IPS-18c (cell line): Measurements from ENCODE around the gene TLE6.
A peak's percentile ranks its signal among the peaks of the same experiment; 100 is the strongest.

Experiments used
- H3K4me3 ChIP-seq: 2 replicates; pipeline ENCODE4 v1.7.0; 2013; ENCODE audit warnings: low read depth, mild to moderate bottlenecking, low read length, moderate library complexity; ENCODE audit not compliant: insufficient read depth
- H3K9me3 ChIP-seq: one replicate; pipeline ENCODE4 v1.6.1; 2013; ENCODE audit warnings: mild to moderate bottlenecking, low read length, moderate library complexity; ENCODE audit not compliant: control insufficient read depth, insufficient read depth

TLE6 gene

GRCh38 chr19:2967972-2968371, 9.4 kb upstream of the TLE6 start:
- Histone ChIP-seq H3K9me3 (no peaks in the 10 kb centered on the region), H3K4me3 (no peak overlapping the region)

- no peak overlapping the region for H3K4me3 ChIP-seq
Observed at GRCh38 chr19:2969104-2969504, 8.3 kb upstream of the TLE6 start.

GRCh38 chr19:2970201-2970835, 7.0 kb upstream of the TLE6 start:
- H3K9me3 ChIP-seq = no peaks in the 10 kb centered on the region
- no peak overlapping the region for H3K4me3 ChIP-seq

More at GRCh38 chr19:2969104-2969504, 8.3 kb upstream of the TLE6 start:
- H3K9me3 ChIP-seq = no peaks in the 10 kb centered on the region

GRCh38 chr19:2973229-2973628, 4.1 kb upstream of the TLE6 start:
- no peaks in the 10 kb centered on the region for H3K9me3 ChIP-seq
- H3K4me3 ChIP-seq = no peak overlapping the region

- H3K4me3 ChIP-seq = no peak overlapping the region
- H3K9me3 ChIP-seq = no peaks in the 10 kb centered on the region
Observed at GRCh38 chr19:2974342-2975041, 2.9 kb upstream of the TLE6 start.

- Histone ChIP-seq H3K9me3 (no peaks in the 10 kb centered on the region), H3K4me3 (peak overlapping the region; percentile 55; the same call in 1 of the 2 replicates)
Observed at GRCh38 chr19:2976609-2977000, 759 bp upstream of the TLE6 start.

- Histone ChIP-seq H3K9me3 (no peaks in the 10 kb centered on the region), H3K4me3 (peak overlapping the region; percentile 34)
Observed at GRCh38 chr19:2977746-2978138, 378 bp downstream of the TLE6 start.

GRCh38 chr19:2978166-2978767, 903 bp downstream of the TLE6 start:
- Histone ChIP-seq H3K4me3 (peak overlapping the region; percentile 34), H3K9me3 (no peaks in the 10 kb centered on the region)

GRCh38 chr19:2978772-2979171, 1.4 kb downstream of the TLE6 start:
- H3K4me3 ChIP-seq = no peak overlapping the region
- no peaks in the 10 kb centered on the region for H3K9me3 ChIP-seq

GRCh38 chr19:2981898-2982297, 4.5 kb downstream of the TLE6 start:
- Histone ChIP-seq H3K4me3 (no peak overlapping the region), H3K9me3 (peaks cover under 1% of the 10 kb centered on the region)

GRCh38 chr19:2982561-2982960, 5.2 kb downstream of the TLE6 start:
- H3K4me3 ChIP-seq = no peak overlapping the region
- H3K9me3 ChIP-seq = peaks cover 2% of the 10 kb centered on the region

GRCh38 chr19:2982983-2983350, 5.6 kb downstream of the TLE6 start:
- Histone ChIP-seq H3K4me3 (no peak overlapping the region), H3K9me3 (peaks cover 2% of the 10 kb centered on the region)

GRCh38 chr19:2983351-2984214, 6.2 kb downstream of the TLE6 start:
- Histone ChIP-seq H3K9me3 (peaks cover 2% of the 10 kb centered on the region), H3K4me3 (no peak overlapping the region)

- peaks cover 2% of the 10 kb centered on the region for H3K9me3 ChIP-seq
- H3K4me3 ChIP-seq = no peak overlapping the region
Observed at GRCh38 chr19:2984215-2984528, 6.8 kb downstream of the TLE6 start.

GRCh38 chr19:2986951-2987524, 9.7 kb downstream of the TLE6 start:
- Histone ChIP-seq H3K9me3 (peaks cover 2% of the 10 kb centered on the region), H3K4me3 (peak overlapping the region; percentile 24)

- Histone ChIP-seq H3K9me3 (peaks cover 2% of the 10 kb centered on the region), H3K4me3 (no peak overlapping the region)
Observed at GRCh38 chr19:2987797-2988196, 10.4 kb downstream of the TLE6 start.

- peaks cover 2% of the 10 kb centered on the region for H3K9me3 ChIP-seq
Observed at GRCh38 chr19:2988568-2988967, 11.2 kb downstream of the TLE6 start.

More at GRCh38 chr19:2988568-2988967, 11.2 kb downstream of the TLE6 start:
- no peak overlapping the region for H3K4me3 ChIP-seq
